HEK293 (cell line): Measurements from ENCODE around the gene LDB2.

ENCODE experiments used
- CTCF ChIA-PET: fragments of 350-600 bp; formaldehyde crosslinking; extraction: SDS; loops from one replicate; lab custom pipeline; 2021; ENCODE audit warnings: antibody characterized with exemption; lab: Yijun Ruan, JAX
- POLR2A ChIA-PET: fragments of 300-600 bp; formaldehyde crosslinking; extraction: SDS; loops from one replicate; lab custom pipeline; 2020; ENCODE audit warnings: antibody characterized with exemption, inconsistent platforms; lab: Yijun Ruan, JAX
- H3K27ac ChIP-seq: fragments of 200-500 bp; sonication (Bioruptor generic); 2 replicates; pipeline ENCODE4 v1.5.1; 2014; ENCODE audit warnings: low read depth, low read length, control low read depth, inconsistent platforms; ENCODE audit errors: extremely low read depth
- H3K36me3 ChIP-seq, 2 experiments: fragments of 200-500 bp in 1 of 2; sonication (Bioruptor generic) in 1 of 2; 1 replicate in 1 of 2; 2 replicates in 1 of 2; pipeline ENCODE4 v1.5.1; 2014 to 2017; ENCODE audit warnings: inconsistent platforms in 2 of 2, low read length in 2 of 2; ENCODE audit not compliant: control insufficient read depth in 2 of 2, insufficient read depth in 1 of 2
- H3K4me1 ChIP-seq: fragments of 200-500 bp; sonication (Bioruptor generic); 2 replicates; pipeline ENCODE4 v1.5.1; 2014; ENCODE audit warnings: mild to moderate bottlenecking, low read length, inconsistent platforms; ENCODE audit not compliant: control insufficient read depth, insufficient read depth
- H3K4me3 ChIP-seq: 2 replicates; pipeline ENCODE4 v1.5.1; 2011; ENCODE audit warnings: low read depth, mild to moderate bottlenecking, control low read depth, low read length, moderate library complexity
- H3K9me3 ChIP-seq: fragments of 200-500 bp; sonication (Bioruptor generic); 2 replicates; pipeline ENCODE4 v1.5.1; 2014; ENCODE audit warnings: low read depth, low read length, inconsistent platforms; ENCODE audit not compliant: control insufficient read depth, insufficient read depth
- ELK4 ChIP-seq: IDR thresholded peaks from 2 replicates; pipeline ENCODE4 v1.6.1; 2011; ENCODE audit warnings: mild to moderate bottlenecking, low read depth, low read length, borderline replicate concordance
- GLI4 ChIP-seq: fragments of 450-650 bp; formaldehyde crosslinking; IDR thresholded peaks from 2 replicates; pipeline ENCODE4 v1.5.1; 2016; ENCODE audit warnings: missing biosample characterization, missing genetic modification characterization
- IKZF3 ChIP-seq: fragments of 450-650 bp; IDR thresholded peaks from 2 replicates; pipeline ENCODE4 v1.5.0; 2018; ENCODE audit warnings: missing biosample characterization, mild to moderate bottlenecking, missing genetic modification characterization, moderate library complexity
- SALL2 ChIP-seq: fragments of 450-650 bp; formaldehyde crosslinking; IDR thresholded peaks from 2 replicates; pipeline ENCODE4 v1.5.0; 2017; ENCODE audit warnings: missing biosample characterization, mild to moderate bottlenecking, missing genetic modification characterization, borderline replicate concordance
- SP2 ChIP-seq: fragments of 450-650 bp; formaldehyde crosslinking; IDR thresholded peaks from 2 replicates; pipeline ENCODE4 v1.5.1; 2016; ENCODE audit warnings: missing biosample characterization, missing genetic modification characterization
- ZBTB10 ChIP-seq: fragments of 450-650 bp; formaldehyde crosslinking; IDR thresholded peaks from 2 replicates; pipeline ENCODE4 v1.5.1; 2016; ENCODE audit warnings: missing biosample characterization, missing genetic modification characterization
- ZBTB44 ChIP-seq: fragments of 450-650 bp; IDR thresholded peaks from 2 replicates; pipeline ENCODE4 v1.5.1; 2018; ENCODE audit warnings: missing biosample characterization, mild to moderate bottlenecking, missing genetic modification characterization
- ZBTB7A ChIP-seq: fragments of 450-650 bp; formaldehyde crosslinking; IDR thresholded peaks from 2 replicates; pipeline ENCODE4 v1.5.1; 2016; ENCODE audit warnings: low read depth, missing biosample characterization, missing genetic modification characterization
- ZNF157 ChIP-seq: fragments of 450-650 bp; formaldehyde crosslinking; IDR thresholded peaks from 2 replicates; pipeline ENCODE4 v1.5.1; 2016; ENCODE audit warnings: missing biosample characterization, missing genetic modification characterization
- ZNF184 ChIP-seq: fragments of 450-650 bp; IDR thresholded peaks from 2 replicates; pipeline ENCODE4 v1.5.1; 2018; ENCODE audit warnings: missing biosample characterization, mild to moderate bottlenecking, missing genetic modification characterization
- ZNF23 ChIP-seq: fragments of 450-650 bp; formaldehyde crosslinking; IDR thresholded peaks from 2 replicates; pipeline ENCODE4 v1.5.1; 2016; ENCODE audit warnings: missing biosample characterization, missing genetic modification characterization, borderline replicate concordance
- ZNF248 ChIP-seq: fragments of 450-650 bp; formaldehyde crosslinking; IDR thresholded peaks from 2 replicates; pipeline ENCODE4 v1.5.1; 2017; ENCODE audit warnings: missing biosample characterization, missing genetic modification characterization
- ZNF341 ChIP-seq: fragments of 450-650 bp; formaldehyde crosslinking; IDR thresholded peaks from 2 replicates; pipeline ENCODE4; 2016; ENCODE audit warnings: low read depth, missing biosample characterization, missing genetic modification characterization
- ZNF48 ChIP-seq: fragments of 450-650 bp; formaldehyde crosslinking; IDR thresholded peaks from 2 replicates; pipeline ENCODE4 v1.5.1; 2016; ENCODE audit warnings: missing biosample characterization, missing genetic modification characterization
- ZNF529 ChIP-seq: fragments of 450-650 bp; formaldehyde crosslinking; IDR thresholded peaks from 2 replicates; pipeline ENCODE4 v1.5.1; 2017; ENCODE audit warnings: missing genetic modification characterization, missing biosample characterization; ENCODE audit not compliant: insufficient replicate concordance
- ZNF704 ChIP-seq: fragments of 450-650 bp; formaldehyde crosslinking; IDR thresholded peaks from 2 replicates; pipeline ENCODE4 v1.5.1; 2016; ENCODE audit warnings: missing biosample characterization, missing genetic modification characterization
- ZSCAN16 ChIP-seq: fragments of 450-650 bp; formaldehyde crosslinking; IDR thresholded peaks from 2 replicates; pipeline ENCODE4 v1.5.1; 2016; ENCODE audit warnings: missing biosample characterization, missing genetic modification characterization
- TF ChIP-seq, protein P1 (sequence below): fragments of 450-650 bp; formaldehyde crosslinking; IDR thresholded peaks from 2 replicates; pipeline ENCODE4 v1.5.1; 2017; ENCODE audit warnings: missing biosample characterization, missing genetic modification characterization
- TF ChIP-seq, protein P2 (sequence below): fragments of 450-650 bp; formaldehyde crosslinking; IDR thresholded peaks from 2 replicates; pipeline ENCODE4 v1.5.1; 2016; ENCODE audit warnings: missing biosample characterization, missing genetic modification characterization

LDB2 gene

DNA sequence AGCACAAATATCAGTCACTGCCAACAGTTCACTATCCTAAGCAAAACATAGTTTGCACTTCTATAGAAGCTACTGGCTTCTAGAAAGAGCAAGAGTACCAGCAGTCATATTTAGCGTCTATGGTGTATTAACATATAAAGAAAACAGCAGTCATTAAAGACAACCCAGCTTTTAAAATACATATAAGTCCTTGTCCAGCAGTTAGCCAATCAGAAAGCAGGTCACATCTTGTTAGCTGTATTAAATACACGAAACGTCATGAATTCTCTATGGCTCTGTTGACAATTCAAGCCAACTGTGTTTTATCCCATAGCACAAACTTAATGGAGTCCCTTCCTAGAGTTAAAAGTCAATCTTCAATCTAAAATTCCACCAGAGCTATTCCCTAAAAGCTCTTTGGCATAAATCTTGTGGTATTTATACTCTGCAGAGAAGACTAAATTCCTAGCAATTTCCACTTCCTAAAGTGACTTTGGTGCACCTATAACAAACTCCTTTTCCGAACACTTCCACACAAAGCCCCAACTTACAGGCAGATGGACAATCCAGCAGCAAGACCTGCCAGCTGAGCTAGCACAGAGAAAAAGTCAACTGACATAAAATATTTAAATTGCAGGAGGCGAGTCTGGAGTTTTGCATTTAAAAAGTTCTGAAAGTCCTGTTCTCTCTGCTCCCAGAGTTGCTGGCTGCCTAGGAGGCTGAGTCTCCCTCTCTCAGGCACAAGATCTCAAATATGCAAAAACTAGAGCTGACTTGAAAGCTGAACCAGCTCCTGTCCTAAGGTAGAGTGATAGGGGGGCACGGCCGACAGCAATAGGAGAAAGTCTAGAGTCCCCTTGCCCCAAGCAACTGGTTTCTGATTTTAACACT lies 1.3 kb downstream of the LDB2 start:
- CTCF ChIA-PET, result no interaction called here
- TF ChIP-seq ZBTB10 (no peak), GLI4 (tag by site-specific recombination) (no peak), ZNF704 (tag by site-specific recombination) (no peak), ZNF341 (tag by site-specific recombination) (no peak), ZSCAN16 (tag by site-specific recombination) (no peak), ZNF48 (no peak), ZBTB7A (no peak), ZNF157 (tag by site-specific recombination) (no peak), ZNF23 (tag by site-specific recombination) (no peak), ZNF184 (no peak), ZBTB44 (tag by site-specific recombination) (no peak), IKZF3 (no peak), SALL2 (tag by site-specific recombination) (no peak), ELK4 (no peak), SP2 (no peak)
- POLR2A ChIA-PET, result no interaction called here
- H3K4me3 ChIP-seq, result no peak overlapping the region
- no peaks in the 10 kb centered on the region for H3K36me3 ChIP-seq
- no peak overlapping the region for H3K27ac ChIP-seq
- H3K4me1 ChIP-seq, result no peaks in the 10 kb centered on the region
- H3K9me3 ChIP-seq, result no peaks in the 10 kb centered on the region

DNA sequence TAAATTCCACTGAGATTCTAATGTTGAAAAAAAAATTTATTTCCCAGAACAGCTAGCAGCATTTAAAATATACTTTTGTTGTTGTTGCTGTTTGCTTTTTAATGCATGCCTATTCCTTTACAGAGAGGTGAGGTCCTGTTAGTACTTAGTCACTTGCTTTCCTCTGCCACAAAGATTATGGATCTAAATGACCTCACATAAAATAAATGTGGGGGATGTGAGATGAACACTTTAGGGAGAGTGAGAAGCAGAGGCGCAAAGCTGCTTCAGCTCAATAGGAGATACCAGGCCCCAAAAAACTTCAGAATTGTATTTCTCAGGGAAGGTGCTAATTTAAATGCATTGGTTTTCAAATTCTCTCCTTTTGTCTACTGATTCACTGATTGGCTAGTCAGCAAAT lies 4.0 kb downstream of the LDB2 start:
- ChIA-PET CTCF (no interaction called here), POLR2A (no interaction called here)
- no peak overlapping the region for H3K4me3 ChIP-seq
- H3K36me3 ChIP-seq, result no peaks in the 10 kb centered on the region
- no peaks in the 10 kb centered on the region for H3K4me1 ChIP-seq
- H3K9me3 ChIP-seq, result no peaks in the 10 kb centered on the region
- no peak overlapping the region for H3K27ac ChIP-seq
- TF ChIP-seq, protein P1, sequence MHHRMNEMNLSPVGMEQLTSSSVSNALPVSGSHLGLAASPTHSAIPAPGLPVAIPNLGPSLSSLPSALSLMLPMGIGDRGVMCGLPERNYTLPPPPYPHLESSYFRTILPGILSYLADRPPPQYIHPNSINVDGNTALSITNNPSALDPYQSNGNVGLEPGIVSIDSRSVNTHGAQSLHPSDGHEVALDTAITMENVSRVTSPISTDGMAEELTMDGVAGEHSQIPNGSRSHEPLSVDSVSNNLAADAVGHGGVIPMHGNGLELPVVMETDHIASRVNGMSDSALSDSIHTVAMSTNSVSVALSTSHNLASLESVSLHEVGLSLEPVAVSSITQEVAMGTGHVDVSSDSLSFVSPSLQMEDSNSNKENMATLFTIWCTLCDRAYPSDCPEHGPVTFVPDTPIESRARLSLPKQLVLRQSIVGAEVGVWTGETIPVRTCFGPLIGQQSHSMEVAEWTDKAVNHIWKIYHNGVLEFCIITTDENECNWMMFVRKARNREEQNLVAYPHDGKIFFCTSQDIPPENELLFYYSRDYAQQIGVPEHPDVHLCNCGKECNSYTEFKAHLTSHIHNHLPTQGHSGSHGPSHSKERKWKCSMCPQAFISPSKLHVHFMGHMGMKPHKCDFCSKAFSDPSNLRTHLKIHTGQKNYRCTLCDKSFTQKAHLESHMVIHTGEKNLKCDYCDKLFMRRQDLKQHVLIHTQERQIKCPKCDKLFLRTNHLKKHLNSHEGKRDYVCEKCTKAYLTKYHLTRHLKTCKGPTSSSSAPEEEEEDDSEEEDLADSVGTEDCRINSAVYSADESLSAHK (tag by site-specific recombination), result no peak
- no peak for TF ChIP-seq ZNF529 (tag by site-specific recombination)
- TF ChIP-seq ZNF248 (tag by site-specific recombination), result no peak
- TF ChIP-seq, protein P2, sequence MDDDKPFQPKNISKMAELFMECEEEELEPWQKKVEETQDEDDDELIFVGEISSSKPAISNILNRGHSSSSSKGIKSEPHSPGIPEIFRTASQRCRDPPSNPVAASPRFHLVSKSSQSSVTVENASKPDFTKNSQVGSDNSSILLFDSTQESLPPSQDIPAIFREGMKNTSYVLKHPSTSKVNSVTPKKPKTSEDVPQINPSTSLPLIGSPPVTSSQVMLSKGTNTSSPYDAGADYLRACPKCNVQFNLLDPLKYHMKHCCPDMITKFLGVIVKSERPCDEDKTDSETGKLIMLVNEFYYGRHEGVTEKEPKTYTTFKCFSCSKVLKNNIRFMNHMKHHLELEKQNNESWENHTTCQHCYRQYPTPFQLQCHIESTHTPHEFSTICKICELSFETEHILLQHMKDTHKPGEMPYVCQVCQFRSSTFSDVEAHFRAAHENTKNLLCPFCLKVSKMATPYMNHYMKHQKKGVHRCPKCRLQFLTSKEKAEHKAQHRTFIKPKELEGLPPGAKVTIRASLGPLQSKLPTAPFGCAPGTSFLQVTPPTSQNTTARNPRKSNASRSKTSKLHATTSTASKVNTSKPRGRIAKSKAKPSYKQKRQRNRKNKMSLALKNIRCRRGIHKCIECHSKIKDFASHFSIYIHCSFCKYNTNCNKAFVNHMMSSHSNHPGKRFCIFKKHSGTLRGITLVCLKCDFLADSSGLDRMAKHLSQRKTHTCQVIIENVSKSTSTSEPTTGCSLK, result no peak
